ENCODE measurements around the gene METTL6. TPM values are rescaled to one million over a fixed set of nuclear protein-coding genes. Genes with fewer than 3 reads are reported as not detected.

Gene METTL6
- total RNA-seq, 1 experiment from 2014 or later, result 25.6 TPM

GRCh38 chr3:15475161-15475560, 47.8 kb upstream of the METTL6 start:
- Mint-ChIP-seq H3K27me3 (ENCODE audit: low read depth) (peaks cover 2% of the 10 kb centered on the region), H3K27ac (no peak overlapping the region; a peak in 1 of 7 replicates), H3K9me3 (no peaks in the 10 kb centered on the region), H3K4me1 (peaks cover 7% of the 10 kb centered on the region in 2 experiments), H3K4me3 (no peak overlapping the region), H3K36me3 (ENCODE audit: insufficient read depth in 1 of 3, low read depth in 3 of 3) (no peaks in the 10 kb centered on the region)
- Histone ChIP-seq H2AK5ac (ENCODE audit: insufficient read length, low read length) (no peak overlapping the region), H3K4ac (ENCODE audit: low read depth, low read length) (no peak overlapping the region), H4K91ac (ENCODE audit: insufficient read length, low read depth, low read length) (no peak overlapping the region), H3K14ac (ENCODE audit: insufficient read depth, low read length) (no peak overlapping the region), H2BK12ac (ENCODE audit: insufficient read length, low read depth, low read length) (no peak overlapping the region), H2BK20ac (ENCODE audit: low read depth, low read length, poor library complexity, severe bottlenecking) (no peak overlapping the region), H3K9me3 (ENCODE audit: control insufficient read depth, low read depth, low read length) (no peaks in the 10 kb centered on the region), H3K4me2 (ENCODE audit: insufficient read depth, insufficient read length, low read length) (no peak overlapping the region), H3T11ph (ENCODE audit: low read length) (no peak overlapping the region), H4K5ac (ENCODE audit: insufficient read length, low read depth, low read length) (no peak overlapping the region), H3K23me2 (ENCODE audit: insufficient read length, low read depth, low read length, poor library complexity, severe bottlenecking) (no peaks in the 10 kb centered on the region), H3K23ac (ENCODE audit: insufficient read length, low read depth, low read length) (no peak overlapping the region), H3K9ac (ENCODE audit: extremely low read depth, insufficient read length, low read length) (no peak overlapping the region), H3K27me3 (ENCODE audit: insufficient read depth, low read length) (no peaks in the 10 kb centered on the region), H3K56ac (ENCODE audit: insufficient read length, low read depth, low read length) (no peak overlapping the region), H4K20me1 (ENCODE audit: control insufficient read depth, insufficient read depth, insufficient read length) (no peaks in the 10 kb centered on the region), H3K18ac (ENCODE audit: insufficient read length, low read depth, low read length) (no peak overlapping the region), H3K27ac (ENCODE audit: insufficient read length, low read depth, low read length) (no peak overlapping the region), H3K79me1 (ENCODE audit: insufficient read depth, low read depth, low read length, poor library complexity, severe bottlenecking) (no peaks in the 10 kb centered on the region), H2BK15ac (ENCODE audit: low read depth, low read length) (no peak overlapping the region), H3K4me1 (ENCODE audit: insufficient read depth, low read length) (no peaks in the 10 kb centered on the region), H3K79me2 (ENCODE audit: insufficient read depth, low read length) (no peaks in the 10 kb centered on the region), H4K8ac (replicated peaks; ENCODE audit: insufficient read length, low read depth, low read length) (no peak overlapping the region), H2BK5ac (ENCODE audit: insufficient read length, low read length) (no peak overlapping the region), H2BK120ac (ENCODE audit: low read depth, low read length, poor library complexity, severe bottlenecking) (no peak overlapping the region), H2AFZ (ENCODE audit: low read length) (no peak overlapping the region)
- DNase-seq, result no peak
- no CpG with 5 or more reads among the region's 5 CpGs for WGBS (ENCODE audit: extremely low coverage, insufficient read length, low lambda C conversion rate)
- no peak for TF ChIP-seq CTCF (conservative IDR thresholded peaks at IDR 0.05)
